Measurements from ENCODE around the gene LRTM1.

- TF ChIP-seq MTF1 (CRISPR knock-in tag; IDR thresholded peaks at IDR 0.05) = no peak
- no peak for TF ChIP-seq NR2C2 (CRISPR knock-in tag; IDR thresholded peaks at IDR 0.05; ENCODE audit: borderline replicate concordance)
These were observed 21.7 kb upstream of the LRTM1 start for GRCh38 chr3:54949491-54950044.

All from HepG2 (cell line).